GM18511 (cell line): Measurements from ENCODE around the gene LNP1.
"Not testable (repeated sequence)": the region's sequence is repeated elsewhere in the genome, so short reads cannot be mapped to it uniquely, and the experiment has no call there.

Source experiments
- ATAC-seq: cut with Tn5 transposase; IDR thresholded peaks from one replicate; pipeline ENCODE4 v1.9.1; 2021; ENCODE audit warnings: mild to moderate bottlenecking, moderate library complexity; ENCODE audit not compliant: unreplicated experiment

Gene LNP1

DNA sequence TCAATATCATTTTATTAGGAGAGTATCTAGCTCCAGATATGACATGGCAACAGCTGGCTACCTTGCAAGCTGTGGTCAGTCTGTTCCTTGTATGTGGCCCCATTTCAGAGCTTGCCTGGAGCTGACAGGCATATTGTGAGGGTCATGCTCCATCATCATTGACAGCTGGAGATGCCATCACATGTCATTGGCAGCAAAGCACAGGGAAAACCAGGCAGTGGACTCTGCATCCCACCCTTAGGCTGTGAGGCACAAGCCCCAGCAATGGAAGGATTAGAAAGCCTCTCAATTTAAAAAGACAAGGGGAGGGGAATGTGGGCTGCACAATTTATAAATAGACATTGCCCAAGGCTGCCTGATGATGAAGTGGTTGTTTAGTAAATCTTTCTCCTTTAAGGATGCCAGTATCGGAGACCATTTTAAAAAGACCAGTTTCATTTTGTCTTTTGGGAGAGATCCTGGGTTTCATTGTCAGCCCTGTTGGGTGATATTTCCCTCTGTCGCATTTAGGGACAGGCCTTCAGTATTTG is 27.9 kb downstream of the LNP1 start:
- ATAC-seq: no peak

DNA sequence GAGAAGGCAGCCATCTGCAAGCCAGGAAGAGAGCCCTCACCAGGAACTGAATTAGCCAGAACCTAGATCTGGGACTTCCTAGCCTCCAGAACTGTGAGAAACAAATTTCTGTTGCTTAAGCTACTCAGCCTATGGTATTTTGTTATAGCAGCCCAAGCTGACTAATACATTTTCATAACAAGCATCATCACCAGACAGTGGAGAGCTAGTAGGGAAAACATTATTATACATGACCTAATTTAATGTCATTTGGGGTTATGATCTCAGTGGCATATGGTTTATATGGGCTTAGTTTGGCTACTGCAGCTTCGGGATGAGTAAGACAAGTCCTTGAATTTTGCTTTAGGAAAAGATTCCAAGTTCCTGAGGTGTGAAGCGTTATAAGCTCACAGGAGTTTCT is 35.6 kb downstream of the LNP1 start:
- ATAC-seq: no peak

DNA sequence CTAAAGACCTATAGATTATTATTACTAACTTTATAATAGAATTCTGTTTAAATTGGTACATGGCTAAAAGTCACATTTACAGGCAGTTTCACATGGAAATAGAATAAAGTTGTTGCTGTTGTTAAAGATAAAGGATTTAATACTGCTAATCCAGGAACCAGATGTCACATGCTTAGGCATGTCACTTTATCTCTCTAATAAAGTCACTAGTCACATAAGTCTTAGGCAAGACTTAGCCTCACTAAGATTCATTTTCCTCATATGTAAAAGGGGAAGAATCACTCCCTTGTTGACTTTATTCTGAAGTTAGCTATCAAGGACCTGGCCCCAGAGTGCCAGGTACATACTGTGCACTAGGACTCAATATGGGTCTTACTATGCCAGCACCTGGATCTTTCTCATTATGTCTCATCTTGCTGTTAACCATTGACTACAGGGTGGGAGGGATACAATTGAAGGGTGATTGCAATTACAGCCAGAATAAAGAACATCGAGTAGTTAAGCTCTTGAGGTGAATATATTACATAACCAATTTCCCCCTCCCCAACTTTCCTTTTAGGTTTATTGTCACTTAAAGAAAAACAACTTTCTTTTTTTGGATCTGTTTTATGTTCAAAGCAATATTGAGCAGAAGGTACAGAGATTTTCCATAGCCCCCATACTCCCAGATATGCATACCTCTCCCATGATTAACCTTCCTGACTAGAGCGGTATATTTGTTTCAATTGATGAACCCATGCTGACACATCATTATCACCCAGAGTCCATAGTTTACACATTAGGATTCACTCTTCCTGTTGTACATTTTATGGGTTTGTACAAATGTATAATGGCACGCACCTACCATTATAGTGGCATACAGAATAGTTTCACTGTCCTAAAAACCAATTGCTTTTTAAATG is 36.6 kb downstream of the LNP1 start:
- no peak for ATAC-seq

DNA sequence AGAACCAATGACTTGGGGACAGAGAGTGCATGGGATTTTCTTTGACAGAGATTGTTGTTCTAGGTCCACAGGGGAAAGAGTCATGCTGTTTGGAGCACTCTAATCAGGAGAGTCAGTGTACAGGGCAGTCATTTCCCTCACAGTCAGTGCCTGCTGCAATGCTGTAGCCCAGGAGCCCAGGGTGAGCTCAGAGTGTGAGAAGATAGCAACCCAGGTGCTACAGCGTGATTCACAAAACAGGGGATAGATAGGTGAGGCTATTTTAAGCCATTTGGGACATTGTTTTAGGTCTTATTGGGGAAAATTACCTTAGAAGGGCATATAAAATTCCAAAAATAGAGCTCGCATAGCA is 37.3 kb downstream of the LNP1 start:
- no peak for ATAC-seq

DNA sequence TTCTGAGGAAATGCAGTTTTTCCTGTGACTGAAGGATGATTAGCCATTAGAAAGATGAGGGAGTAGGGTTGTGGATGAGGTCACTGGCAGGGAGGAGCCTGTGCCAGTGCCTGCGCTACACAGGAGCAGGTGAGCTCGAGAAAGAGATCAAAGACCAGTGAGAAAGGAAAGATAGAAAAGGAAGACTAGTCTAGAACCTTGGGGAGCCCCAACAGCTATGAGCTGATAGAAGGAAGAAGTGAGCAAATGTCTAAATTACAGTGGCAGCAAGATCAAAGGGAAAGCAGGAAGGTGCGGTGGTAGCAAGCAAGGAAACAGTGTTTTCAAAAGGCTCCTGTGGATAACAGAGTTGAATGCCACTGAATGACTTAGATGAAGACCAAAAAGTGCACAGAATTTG is 39.6 kb downstream of the LNP1 start:
- no peak for ATAC-seq

- ATAC-seq: no peak
Observed at GRCh38 chr3:100443690-100444089, 42.4 kb downstream of the LNP1 start.

GRCh38 chr3:100447067-100447466 is 45.7 kb downstream of the LNP1 start:
- not testable (repeated sequence) for ATAC-seq

DNA sequence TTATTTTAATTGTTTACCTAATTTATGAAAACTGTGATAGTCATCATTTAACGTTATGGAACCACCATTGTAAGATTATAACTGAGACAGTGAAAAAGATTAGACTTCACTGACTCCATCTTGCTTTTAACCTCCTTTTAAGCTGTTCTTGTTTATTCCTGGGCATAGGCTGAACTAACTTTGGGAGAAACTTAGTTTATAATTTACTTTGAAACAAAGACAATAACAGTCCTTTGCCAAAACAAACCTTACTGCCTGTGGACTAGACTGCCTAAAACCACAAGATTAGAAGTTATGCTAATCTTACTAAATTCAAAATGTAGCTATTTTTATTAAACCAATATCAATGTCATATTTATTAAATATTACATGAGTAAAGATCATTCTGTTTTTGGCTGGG is 46.7 kb downstream of the LNP1 start:
- ATAC-seq: no peak

DNA sequence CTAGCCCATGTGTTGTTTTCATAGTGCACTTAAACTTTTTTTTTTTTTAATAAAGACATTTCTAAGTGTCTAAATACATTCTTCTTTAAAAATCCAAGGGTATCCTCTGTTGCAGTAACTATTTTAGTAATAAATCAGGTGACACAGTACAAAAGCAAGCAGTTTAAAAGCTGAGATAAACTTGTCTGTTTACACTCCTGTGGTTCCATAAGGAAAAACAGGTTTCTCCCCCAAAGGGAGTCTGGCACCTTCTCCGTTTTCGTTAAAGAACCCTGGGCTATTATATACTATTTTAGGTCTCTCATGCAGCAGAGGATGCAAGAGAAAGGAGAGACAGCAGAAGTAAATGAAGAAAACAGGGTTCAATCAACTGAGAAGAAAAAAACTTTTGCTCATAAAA is 47.9 kb downstream of the LNP1 start:
- no peak for ATAC-seq

DNA sequence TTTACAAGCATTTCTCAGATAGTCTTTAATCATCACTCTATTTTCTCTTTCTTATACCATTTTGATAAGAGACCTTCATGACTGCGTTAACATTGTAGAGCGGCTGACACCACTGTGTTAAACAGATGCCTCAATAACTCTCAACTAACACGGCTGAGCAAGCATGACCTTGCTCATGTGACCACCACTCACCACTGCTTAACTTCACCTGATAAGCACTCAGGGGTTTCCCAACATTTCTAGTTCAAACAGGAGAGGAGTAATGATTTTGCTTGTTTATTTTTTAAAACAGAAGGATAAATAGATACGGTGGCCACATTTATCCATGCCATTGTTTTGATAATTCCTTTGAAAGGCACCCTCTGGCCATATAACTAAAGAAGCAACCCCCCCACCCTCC is 53.3 kb downstream of the LNP1 start:
- no peak for ATAC-seq

DNA sequence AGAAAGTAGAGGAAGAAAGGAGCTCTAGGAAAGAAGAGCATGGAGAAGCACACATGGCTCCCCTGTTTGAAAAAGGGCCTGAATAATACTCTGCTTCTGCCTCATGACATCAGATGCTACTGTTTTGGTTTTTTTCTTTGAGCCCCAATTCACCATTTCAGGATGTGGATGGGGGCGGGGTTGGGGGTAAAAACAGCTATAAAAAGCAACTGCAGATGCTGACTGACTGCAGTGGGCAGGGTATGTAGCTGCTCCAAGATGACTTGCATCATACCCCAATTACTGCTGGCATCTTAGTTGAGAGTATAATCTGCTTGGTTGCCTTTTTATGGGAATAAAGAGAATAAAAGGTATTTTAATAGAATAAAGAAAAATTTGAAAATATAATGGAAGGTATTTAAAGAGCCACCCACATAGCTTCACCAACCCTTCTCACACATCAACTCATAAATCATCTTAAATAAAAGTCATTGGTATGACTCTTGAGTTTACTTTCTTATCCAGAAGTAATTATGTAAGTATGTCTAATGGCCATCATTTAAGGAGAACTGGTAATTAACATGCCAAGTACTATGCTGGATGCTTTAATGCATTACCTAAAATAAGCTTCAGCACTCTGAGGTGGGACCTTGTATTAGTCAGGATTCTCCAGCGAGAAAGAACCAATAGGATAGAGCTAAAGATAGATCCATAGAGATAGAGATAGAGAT is 54.7 kb downstream of the LNP1 start:
- no peak for ATAC-seq

DNA sequence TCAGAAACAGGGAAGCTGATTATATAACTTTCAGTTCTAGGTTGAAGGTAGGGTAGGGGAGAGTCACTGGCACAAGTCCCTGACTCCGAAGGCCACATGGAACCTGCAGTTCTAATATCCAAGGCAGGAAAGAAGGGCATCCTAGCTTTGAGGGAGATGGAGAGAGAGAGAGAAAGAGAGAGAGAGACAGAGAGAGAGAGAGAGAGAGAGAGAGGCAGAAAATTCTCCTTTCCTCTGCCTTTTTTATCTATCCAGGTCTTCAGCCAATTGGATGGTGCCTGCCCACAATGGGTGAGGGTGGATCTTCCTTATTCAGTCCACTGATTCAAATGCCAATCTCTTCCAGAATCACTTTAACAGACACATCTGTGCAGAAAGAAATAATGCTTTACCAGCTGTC is 55.4 kb downstream of the LNP1 start:
- ATAC-seq: no peak

- ATAC-seq: no peak
Observed at GRCh38 chr3:100457811-100458210, 56.5 kb downstream of the LNP1 start.

GRCh38 chr3:100458814-100459213 is 57.5 kb downstream of the LNP1 start:
- no peak for ATAC-seq

GRCh38 chr3:100463002-100463401 is 61.7 kb downstream of the LNP1 start:
- peak; percentile 89 for ATAC-seq

GRCh38 chr3:100463646-100464155 is 62.4 kb downstream of the LNP1 start:
- no peak for ATAC-seq

DNA sequence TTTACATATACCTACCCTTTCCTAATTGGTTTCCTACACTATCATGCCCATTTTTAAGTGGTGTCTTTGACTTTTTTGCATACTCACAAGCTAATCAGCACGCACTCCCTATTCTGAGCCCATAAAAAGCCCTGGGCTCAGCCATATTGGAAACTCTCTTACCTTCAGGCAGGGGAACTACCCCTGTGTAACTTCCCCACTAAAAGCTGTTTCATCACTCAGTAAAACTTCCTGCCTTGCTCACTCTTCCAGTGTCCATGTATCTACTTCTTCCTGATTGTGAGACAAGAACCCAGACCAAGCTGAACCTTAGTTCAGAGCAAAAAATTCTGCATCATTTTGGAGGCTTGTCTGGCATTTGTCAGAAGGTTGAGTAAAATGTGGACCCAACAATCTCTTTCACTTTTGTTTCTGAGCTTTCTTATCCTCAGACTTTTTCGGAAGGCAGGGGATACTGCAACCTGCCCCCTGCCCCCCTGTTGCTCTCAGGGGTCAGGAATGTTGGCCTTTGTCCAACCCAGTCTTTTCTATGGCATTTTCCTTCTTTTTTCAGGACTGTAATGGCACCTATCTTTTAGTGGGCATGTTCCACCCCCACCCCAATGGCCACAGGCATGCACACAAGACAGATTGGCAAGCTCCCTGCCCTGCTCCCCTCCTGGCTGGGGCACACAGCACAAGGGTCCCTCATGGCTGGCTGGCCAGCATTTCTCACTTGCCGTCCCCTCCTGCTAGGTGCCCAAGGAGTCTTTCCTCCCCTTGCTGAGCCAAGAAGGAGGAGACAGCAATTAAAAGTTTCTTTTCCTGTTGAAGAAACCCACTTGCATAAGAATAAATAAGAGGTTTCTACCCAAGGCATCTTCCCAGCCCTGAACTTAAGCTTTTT is 64.8 kb downstream of the LNP1 start:
- ATAC-seq: peak; percentile 67

DNA sequence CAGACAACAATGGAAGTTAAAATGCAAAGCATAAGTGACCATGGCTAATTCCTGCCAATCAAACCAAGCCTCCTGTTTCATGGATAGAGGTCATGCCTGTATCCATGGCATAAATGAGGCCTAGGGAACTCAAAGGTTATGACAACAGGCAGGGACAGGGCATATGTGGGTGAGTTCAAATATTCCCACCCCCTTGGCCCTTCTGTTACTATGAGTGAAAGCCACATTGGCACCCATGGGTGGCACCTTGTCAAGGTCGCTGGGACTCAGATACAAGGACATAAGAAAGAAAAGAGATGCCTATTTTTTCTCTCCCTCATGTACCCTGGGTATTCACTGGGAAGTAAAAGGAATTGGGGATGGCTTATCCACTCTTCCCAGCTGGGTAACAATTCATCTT is 65.8 kb downstream of the LNP1 start:
- no peak for ATAC-seq

- ATAC-seq: no peak
Observed at GRCh38 chr3:100468676-100469075, 67.3 kb downstream of the LNP1 start.

DNA sequence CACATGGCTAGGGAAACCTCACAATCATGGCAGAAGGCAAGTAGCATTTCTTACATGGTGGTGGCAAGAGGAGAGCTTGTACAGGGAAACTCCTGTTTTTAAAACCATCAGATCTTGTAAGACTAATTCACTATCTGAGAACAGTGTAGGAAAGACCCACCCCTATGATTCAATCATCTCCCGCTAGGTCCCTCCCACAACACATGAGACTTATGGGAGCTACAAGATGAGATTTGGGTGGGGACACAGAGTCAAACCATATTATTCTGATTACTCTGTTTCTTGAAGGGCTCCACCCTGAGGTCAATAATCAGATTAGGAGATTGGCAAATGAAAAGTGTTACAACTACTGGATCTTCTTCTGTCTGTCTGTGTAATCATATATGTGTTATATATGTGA is 69.6 kb downstream of the LNP1 start:
- no peak for ATAC-seq

- no peak for ATAC-seq
Observed at GRCh38 chr3:100471444-100471843, 70.1 kb downstream of the LNP1 start.
